Measurements from ENCODE around the gene CDC25A. TPM values are rescaled to one million over a fixed set of nuclear protein-coding genes. Genes with fewer than 3 reads are reported as not detected.

Gene CDC25A
- total and polyA plus RNA-seq, 2 experiments from 2014 or later, result 17.7 to 126 TPM

DNA sequence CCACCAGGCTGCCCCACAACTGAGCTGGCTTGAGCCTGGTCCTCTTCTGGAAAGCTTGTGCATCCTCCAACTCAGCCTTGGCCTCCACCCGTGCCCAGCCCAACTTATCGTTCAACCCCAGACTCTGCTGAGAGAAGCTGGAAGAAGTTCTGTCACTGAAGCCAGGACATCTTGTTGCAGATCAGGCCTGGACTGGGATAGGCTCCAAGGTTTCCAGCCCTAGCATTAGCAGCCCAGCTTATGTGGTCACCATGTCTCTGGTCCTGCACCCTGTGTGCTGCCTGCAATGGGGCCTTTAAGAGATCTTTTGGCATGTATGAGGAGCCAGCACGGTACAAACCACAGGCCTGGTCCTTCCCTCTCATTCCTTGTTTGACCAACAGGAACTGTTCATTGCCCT lies 19.9 kb upstream of the CDC25A start:
- no peak overlapping the region for H3K4me3 Mint-ChIP-seq
- Histone ChIP-seq H3K4me1 (ENCODE audit: insufficient read depth) (peaks cover 4% of the 10 kb centered on the region), H3F3A (replicated peaks; ENCODE audit: low read depth) (no peaks in the 10 kb centered on the region), H3K9me2 (ENCODE audit: insufficient read depth) (no peaks in the 10 kb centered on the region), H4K20me1 (replicated peaks; ENCODE audit: insufficient read depth) (no peaks in the 10 kb centered on the region), H3K36me3 (ENCODE audit: insufficient read depth) (no peaks in the 10 kb centered on the region), H3K4me2 (no peak overlapping the region), H3K4me3 (no peak overlapping the region), H2AFZ (no peak overlapping the region), H3K27me3 (ENCODE audit: insufficient read depth) (no peaks in the 10 kb centered on the region), H3K27ac (ENCODE audit: low read depth) (no peak overlapping the region), H3K79me2 (replicated peaks; ENCODE audit: insufficient read depth) (no peaks in the 10 kb centered on the region)
- peaks cover under 1% of the 10 kb centered on the region; the same call in 2 of the 3 replicates for H3K4me1 Mint-ChIP-seq
- H3K27ac Mint-ChIP-seq, result no peak overlapping the region
- H3K27me3 Mint-ChIP-seq (ENCODE audit: insufficient read depth, low read depth, poor library complexity), result peaks cover 13% of the 10 kb centered on the region
- TF ChIP-seq CREB1 (CRISPR knock-in tag; IDR thresholded peaks at IDR 0.05; ENCODE audit: low read depth) (no peak), EZH2 (IDR thresholded peaks at IDR 0.05; ENCODE audit: low read depth, unreplicated experiment) (no peak), ZNF114 (CRISPR knock-in tag; IDR thresholded peaks at IDR 0.05) (no peak), JUNB (IDR thresholded peaks at IDR 0.05; ENCODE audit: unreplicated experiment) (no peak), STAT1 (IDR thresholded peaks at IDR 0.05; ENCODE audit: unreplicated experiment) (no peak), POLR2AphosphoS5 (IDR thresholded peaks at IDR 0.05; ENCODE audit: low read depth) (no peak), EZH2phosphoT487 (IDR thresholded peaks at IDR 0.05; ENCODE audit: unreplicated experiment) (no peak), NANOG (IDR thresholded peaks at IDR 0.05; ENCODE audit: borderline replicate concordance) (no peak), ZNF331 (CRISPR knock-in tag; IDR thresholded peaks at IDR 0.05; ENCODE audit: low read depth) (no peak)
- TF ChIP-seq, protein P1, sequence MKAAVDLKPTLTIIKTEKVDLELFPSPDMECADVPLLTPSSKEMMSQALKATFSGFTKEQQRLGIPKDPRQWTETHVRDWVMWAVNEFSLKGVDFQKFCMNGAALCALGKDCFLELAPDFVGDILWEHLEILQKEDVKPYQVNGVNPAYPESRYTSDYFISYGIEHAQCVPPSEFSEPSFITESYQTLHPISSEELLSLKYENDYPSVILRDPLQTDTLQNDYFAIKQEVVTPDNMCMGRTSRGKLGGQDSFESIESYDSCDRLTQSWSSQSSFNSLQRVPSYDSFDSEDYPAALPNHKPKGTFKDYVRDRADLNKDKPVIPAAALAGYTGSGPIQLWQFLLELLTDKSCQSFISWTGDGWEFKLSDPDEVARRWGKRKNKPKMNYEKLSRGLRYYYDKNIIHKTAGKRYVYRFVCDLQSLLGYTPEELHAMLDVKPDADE (IDR thresholded peaks at IDR 0.05), result no peak
- TF ChIP-seq, protein P2, sequence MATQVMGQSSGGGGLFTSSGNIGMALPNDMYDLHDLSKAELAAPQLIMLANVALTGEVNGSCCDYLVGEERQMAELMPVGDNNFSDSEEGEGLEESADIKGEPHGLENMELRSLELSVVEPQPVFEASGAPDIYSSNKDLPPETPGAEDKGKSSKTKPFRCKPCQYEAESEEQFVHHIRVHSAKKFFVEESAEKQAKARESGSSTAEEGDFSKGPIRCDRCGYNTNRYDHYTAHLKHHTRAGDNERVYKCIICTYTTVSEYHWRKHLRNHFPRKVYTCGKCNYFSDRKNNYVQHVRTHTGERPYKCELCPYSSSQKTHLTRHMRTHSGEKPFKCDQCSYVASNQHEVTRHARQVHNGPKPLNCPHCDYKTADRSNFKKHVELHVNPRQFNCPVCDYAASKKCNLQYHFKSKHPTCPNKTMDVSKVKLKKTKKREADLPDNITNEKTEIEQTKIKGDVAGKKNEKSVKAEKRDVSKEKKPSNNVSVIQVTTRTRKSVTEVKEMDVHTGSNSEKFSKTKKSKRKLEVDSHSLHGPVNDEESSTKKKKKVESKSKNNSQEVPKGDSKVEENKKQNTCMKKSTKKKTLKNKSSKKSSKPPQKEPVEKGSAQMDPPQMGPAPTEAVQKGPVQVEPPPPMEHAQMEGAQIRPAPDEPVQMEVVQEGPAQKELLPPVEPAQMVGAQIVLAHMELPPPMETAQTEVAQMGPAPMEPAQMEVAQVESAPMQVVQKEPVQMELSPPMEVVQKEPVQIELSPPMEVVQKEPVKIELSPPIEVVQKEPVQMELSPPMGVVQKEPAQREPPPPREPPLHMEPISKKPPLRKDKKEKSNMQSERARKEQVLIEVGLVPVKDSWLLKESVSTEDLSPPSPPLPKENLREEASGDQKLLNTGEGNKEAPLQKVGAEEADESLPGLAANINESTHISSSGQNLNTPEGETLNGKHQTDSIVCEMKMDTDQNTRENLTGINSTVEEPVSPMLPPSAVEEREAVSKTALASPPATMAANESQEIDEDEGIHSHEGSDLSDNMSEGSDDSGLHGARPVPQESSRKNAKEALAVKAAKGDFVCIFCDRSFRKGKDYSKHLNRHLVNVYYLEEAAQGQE (IDR thresholded peaks at IDR 0.05; ENCODE audit: unreplicated experiment), result no peak
- TF ChIP-seq, protein P3, sequence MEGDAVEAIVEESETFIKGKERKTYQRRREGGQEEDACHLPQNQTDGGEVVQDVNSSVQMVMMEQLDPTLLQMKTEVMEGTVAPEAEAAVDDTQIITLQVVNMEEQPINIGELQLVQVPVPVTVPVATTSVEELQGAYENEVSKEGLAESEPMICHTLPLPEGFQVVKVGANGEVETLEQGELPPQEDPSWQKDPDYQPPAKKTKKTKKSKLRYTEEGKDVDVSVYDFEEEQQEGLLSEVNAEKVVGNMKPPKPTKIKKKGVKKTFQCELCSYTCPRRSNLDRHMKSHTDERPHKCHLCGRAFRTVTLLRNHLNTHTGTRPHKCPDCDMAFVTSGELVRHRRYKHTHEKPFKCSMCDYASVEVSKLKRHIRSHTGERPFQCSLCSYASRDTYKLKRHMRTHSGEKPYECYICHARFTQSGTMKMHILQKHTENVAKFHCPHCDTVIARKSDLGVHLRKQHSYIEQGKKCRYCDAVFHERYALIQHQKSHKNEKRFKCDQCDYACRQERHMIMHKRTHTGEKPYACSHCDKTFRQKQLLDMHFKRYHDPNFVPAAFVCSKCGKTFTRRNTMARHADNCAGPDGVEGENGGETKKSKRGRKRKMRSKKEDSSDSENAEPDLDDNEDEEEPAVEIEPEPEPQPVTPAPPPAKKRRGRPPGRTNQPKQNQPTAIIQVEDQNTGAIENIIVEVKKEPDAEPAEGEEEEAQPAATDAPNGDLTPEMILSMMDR (conservative IDR thresholded peaks at IDR 0.05; ENCODE audit: low read depth in 2 of 2), result no peak
- TF ChIP-seq, protein P4, sequence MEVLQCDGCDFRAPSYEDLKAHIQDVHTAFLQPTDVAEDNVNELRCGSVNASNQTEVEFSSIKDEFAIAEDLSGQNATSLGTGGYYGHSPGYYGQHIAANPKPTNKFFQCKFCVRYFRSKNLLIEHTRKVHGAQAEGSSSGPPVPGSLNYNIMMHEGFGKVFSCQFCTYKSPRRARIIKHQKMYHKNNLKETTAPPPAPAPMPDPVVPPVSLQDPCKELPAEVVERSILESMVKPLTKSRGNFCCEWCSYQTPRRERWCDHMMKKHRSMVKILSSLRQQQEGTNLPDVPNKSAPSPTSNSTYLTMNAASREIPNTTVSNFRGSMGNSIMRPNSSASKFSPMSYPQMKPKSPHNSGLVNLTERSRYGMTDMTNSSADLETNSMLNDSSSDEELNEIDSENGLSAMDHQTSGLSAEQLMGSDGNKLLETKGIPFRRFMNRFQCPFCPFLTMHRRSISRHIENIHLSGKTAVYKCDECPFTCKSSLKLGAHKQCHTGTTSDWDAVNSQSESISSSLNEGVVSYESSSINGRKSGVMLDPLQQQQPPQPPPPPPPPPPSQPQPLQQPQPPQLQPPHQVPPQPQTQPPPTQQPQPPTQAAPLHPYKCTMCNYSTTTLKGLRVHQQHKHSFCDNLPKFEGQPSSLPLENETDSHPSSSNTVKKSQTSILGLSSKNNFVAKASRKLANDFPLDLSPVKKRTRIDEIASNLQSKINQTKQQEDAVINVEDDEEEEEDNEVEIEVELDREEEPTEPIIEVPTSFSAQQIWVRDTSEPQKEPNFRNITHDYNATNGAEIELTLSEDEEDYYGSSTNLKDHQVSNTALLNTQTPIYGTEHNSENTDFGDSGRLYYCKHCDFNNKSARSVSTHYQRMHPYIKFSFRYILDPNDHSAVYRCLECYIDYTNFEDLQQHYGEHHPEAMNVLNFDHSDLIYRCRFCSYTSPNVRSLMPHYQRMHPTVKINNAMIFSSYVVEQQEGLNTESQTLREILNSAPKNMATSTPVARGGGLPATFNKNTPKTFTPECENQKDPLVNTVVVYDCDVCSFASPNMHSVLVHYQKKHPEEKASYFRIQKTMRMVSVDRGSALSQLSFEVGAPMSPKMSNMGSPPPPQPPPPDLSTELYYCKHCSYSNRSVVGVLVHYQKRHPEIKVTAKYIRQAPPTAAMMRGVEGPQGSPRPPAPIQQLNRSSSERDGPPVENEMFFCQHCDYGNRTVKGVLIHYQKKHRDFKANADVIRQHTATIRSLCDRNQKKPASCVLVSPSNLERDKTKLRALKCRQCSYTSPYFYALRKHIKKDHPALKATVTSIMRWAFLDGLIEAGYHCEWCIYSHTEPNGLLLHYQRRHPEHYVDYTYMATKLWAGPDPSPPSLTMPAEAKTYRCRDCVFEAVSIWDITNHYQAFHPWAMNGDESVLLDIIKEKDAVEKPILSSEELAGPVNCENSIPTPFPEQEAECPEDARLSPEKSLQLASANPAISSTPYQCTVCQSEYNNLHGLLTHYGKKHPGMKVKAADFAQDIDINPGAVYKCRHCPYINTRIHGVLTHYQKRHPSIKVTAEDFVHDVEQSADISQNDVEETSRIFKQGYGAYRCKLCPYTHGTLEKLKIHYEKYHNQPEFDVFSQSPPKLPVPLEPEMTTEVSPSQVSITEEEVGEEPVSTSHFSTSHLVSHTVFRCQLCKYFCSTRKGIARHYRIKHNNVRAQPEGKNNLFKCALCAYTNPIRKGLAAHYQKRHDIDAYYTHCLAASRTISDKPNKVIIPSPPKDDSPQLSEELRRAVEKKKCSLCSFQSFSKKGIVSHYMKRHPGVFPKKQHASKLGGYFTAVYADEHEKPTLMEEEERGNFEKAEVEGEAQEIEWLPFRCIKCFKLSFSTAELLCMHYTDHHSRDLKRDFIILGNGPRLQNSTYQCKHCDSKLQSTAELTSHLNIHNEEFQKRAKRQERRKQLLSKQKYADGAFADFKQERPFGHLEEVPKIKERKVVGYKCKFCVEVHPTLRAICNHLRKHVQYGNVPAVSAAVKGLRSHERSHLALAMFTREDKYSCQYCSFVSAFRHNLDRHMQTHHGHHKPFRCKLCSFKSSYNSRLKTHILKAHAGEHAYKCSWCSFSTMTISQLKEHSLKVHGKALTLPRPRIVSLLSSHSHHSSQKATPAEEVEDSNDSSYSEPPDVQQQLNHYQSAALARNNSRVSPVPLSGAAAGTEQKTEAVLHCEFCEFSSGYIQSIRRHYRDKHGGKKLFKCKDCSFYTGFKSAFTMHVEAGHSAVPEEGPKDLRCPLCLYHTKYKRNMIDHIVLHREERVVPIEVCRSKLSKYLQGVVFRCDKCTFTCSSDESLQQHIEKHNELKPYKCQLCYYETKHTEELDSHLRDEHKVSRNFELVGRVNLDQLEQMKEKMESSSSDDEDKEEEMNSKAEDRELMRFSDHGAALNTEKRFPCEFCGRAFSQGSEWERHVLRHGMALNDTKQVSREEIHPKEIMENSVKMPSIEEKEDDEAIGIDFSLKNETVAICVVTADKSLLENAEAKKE (CRISPR knock-in tag; IDR thresholded peaks at IDR 0.05), result no peak
- peaks cover 20% of the 10 kb centered on the region for H3K9me3 Mint-ChIP-seq
- peaks cover 6% of the 10 kb centered on the region for H3K36me3 Mint-ChIP-seq (ENCODE audit: low read depth)
- no peak for ATAC-seq
- no peak for DNase-seq (ENCODE audit: low spot score)

All from GM23338 (cell line).